CD4-positive, alpha-beta T cell treated with Interleukin-17A for 4 hours (primary cell): ENCODE results near the gene ZNF280A.
"Not testable (repeated sequence)": the region's sequence is repeated elsewhere in the genome, so short reads cannot be mapped to it uniquely, and the experiment has no call there.

Experiments
- DNase-seq: peaks from one replicate; pipeline ENCODE4 v3.0.0-alpha.2; 2020; ENCODE audit warnings: mixed read lengths

The ZNF280A gene

GRCh38 chr22:22510833-22511232 is 9.2 kb downstream of the ZNF280A start:
- not testable (repeated sequence) for DNase-seq

GRCh38 chr22:22509912-22510311 is 10.2 kb downstream of the ZNF280A start:
- DNase-seq = not testable (repeated sequence)

GRCh38 chr22:22508274-22509176 is 11.5 kb downstream of the ZNF280A start, which contains the start of gene ZNF280B:
Gene ZNF280B (minus strand): TSS chr22:22508742. CDS start chr22:22489398, 19,344 bp downstream.
- DNase-seq = peak; percentile 83

DNA sequence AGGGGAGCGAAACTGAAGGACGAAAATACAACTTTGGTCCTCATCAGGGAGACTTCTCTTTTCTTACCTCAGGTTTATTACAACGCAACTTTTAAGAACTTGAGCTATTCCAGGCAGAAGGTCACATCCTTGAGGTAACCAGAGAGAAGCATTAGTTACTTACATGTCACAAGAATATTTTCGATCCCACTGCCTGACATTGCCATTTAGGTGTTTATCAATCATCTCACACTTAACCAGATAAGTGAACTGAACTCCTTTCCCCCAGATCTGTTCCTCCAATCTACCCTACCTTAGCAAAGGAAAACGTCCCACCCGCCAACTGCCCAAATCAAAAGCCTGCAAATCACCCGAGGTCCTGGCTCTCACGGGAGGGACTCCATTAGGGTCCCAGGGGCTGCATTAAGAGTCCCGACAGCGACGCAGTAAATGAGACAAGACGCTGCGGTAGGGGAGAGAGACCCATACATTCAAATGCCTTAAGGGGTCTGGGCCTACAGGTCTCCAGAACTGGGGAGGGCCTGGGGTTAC is 12.3 kb downstream of the ZNF280A start:
- no peak for DNase-seq

GRCh38 chr22:22506736-22507135 is 13.3 kb downstream of the ZNF280A start:
- no peak for DNase-seq

DNA sequence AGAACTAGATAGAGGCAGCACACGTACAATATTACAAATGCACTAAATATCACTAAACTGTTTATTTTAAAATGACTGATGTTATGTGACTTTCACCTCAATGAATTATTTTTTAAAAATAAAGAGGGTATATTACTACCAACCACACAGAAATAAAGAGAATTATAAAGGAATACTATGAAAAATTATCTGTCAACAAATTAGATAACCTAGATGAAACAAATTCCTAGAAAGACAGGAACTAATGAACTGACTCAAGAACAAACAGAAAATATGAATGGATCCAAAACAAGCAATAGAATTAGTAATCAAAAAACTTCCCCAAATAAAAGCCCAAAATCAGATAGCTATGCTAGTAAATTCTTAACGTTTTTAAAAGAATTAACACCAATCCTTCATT is 21.8 kb downstream of the ZNF280A start:
- no peak for DNase-seq

DNA sequence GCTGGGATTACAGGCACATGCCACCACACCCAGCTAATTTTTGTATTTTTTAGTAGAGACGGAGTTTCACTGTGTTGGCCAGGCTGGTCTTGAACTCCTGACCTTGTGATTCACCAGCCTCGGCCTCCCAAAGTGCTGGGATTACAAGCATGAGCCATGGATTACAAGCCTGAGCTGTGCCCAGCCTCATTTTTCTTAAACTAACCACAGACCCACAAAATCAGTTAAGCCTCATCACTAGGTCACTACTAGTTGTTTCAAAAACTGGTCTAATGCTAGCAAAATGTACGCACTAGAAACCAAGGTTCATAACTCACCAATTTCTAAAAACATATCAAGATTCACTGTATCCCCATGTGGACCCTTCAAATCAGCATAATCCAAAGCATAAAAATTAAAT is 28.5 kb downstream of the ZNF280A start:
- DNase-seq = not testable (repeated sequence)

DNA sequence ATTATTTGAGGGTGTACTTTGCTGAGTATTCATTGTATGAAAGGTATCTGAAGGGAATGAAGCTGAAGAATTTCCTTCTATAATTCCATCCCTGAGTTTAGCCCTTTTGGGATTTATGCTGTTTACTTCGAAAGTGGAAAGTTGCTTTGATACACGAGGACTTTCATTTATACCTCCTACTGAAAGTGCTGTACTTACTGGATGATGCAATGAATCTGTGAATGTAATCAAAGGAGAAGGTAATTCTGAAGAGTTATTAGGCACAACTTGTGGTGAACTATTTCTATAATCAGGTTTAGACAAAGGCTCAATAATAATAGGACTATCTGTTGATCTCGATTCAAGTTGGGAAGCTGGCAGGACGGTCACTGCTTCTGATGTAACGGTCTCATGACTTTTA is 31.3 kb downstream of the ZNF280A start:
- no peak for DNase-seq

DNA sequence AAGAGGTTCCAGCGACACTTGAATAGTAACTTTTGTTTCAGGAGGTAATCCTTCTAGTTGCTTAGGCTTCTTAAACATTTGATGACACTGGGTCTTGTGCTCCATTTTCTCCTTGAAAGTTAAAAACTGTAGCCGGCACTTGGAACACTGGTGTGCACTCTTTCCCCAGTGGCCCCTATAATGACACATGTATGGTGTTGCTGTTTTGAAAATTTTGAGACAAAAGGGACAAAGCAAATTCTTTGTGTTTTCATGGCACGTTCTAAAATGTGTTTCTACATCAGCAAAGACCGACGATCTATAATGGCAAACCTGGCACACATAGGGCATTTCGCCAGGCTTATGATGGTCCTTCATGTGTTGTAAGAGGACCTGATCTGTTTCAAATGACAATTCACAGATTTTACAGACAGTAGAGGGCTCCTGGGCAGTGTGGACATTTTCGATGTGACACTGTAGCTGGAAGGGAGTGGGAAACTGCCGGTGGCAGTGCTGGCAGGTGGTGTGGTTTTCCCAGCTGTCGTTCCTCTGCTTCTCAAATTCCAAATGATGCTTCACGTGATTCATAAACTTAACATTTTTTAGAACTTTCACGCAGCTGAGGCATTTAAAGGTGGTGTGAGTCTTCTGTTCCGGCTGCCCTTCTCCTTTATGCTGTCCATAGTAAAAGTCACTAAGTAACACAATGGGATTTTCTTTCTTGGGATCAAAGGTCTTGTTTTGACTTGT is 32.0 kb downstream of the ZNF280A start:
- no peak for DNase-seq

DNA sequence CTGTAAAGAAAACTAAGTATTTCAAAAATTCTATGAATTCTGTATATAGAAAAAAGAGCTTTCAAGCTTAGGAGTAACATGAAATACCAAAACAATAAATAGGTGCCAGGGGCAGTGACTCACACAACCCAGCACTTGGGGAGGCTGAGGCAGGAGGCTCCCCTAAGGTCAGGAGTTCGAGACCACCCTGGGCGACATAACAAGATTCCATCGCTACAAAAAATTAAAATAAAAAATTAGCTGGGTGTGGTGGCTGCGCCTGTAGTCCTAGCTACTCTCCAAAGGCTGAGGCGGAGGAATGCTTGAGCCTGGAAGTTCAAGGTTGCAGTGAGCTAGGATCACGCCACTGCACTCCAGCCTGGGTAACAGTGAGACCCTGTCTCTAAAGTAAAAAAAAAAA is 33.0 kb downstream of the ZNF280A start:
- no peak for DNase-seq

DNA sequence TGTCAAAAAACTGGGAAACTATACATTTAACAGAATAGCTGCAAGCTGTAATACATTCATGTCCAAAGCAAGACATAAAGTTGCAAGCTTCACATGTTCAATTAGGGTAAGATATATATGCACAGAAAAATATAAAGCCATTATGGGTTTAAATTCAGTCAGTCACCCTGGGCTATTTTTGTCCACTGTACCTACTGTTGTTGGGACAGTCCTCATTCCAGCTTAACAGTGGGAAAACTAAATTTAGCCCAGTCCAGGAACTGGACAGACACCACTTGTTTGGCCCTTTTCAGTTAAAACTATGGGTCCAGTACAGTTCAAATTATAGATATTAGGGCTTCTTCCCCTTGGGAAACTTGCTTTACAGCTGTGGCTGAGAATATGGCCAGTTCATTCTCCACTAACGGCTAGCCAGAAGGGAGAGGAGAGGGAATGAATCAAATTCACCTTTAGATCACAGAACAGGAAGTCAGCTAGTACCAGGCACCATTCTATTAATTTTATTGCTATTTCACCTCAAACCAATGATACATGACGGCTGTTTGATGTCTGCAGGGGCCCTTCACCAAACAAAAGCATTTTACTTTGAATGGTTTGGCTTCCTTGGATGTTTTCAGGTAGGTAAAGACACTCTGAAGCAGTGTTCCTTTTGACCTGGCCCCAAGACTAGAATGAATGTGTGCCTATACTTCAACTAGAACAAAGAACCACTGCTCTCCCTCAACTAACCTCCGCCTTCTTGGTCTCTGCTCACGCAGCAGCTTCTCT is 33.8 kb downstream of the ZNF280A start:
- DNase-seq = no peak

DNA sequence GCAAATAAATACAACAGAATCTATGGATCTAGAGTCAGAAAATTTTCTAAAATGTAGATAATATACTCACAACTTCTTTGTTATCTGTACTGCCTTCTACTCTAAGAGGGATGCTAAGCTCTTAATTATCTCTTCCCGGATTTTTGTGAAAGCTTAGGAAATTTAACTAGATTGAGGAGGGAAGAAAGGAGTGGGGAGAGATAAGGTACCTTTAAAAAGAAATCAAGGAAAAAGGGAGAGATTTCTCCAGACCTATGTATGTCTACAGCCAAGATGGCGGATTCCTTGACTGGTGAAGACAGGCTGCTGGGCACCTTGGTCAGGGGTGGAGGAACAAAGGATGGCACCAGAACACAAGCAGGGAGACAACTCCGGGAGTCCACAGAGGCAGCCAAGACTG is 34.5 kb downstream of the ZNF280A start:
- DNase-seq = no peak

DNA sequence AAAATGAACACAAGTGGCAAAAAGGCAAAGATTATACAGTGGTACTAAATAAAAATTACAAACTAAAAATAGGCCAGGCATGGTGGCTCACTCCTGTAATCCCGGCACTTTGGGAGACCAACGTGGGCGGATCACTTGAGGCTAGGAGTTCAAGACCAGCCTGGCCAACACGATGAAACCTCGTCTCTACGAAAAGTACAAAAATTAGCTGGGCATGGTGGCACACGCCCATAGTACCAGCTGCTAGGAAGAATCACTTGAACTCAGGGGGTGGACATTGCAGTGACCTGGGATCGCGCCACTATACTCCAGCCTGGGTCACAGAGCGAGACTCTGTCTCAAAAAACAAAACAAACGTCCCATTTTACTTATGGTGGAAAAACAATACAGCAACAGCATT is 36.0 kb downstream of the ZNF280A start:
- DNase-seq = no peak

DNA sequence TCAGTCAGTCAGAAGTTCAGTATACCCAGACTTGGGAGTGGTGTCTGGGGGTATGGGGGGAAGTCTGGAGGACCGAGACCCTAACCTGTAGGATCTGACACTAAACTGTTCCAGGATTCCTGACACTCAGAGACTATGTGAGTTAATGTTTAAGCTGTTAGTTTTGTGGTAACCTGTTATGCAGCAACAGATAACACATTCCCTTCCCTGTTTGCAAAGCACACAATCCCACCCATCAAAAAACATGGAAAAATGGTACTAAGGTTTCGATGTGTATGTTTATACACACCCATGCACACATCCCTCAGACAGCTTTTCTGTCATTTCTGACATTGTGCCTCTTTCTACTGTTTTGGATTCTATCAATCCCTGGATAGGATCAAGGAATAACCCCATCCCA is 39.1 kb downstream of the ZNF280A start:
- no peak for DNase-seq

- DNase-seq = no peak
Measured at GRCh38 chr22:22479999-22480532, 40.0 kb downstream of the ZNF280A start.

GRCh38 chr22:22479116-22479515 is 41.0 kb downstream of the ZNF280A start:
- DNase-seq = no peak

DNA sequence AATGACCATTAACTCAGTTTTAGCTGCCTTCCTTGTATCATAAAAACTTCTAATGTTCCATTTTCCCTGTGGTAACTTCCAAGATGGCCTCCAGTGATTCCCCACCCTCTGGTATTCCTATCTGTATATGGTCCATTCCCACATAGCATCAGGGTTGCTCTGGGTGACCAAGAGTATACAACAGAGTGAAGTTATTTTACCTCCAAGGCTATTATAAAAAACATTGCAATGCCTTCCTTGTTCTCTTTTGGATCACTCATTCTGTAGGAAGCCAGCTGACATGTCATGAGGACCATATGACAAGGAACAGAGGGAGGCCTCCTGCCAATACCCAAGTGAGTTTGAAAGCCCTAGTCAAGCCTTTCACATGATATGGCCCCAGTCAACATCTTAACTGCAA is 41.6 kb downstream of the ZNF280A start:
- no peak for DNase-seq

DNA sequence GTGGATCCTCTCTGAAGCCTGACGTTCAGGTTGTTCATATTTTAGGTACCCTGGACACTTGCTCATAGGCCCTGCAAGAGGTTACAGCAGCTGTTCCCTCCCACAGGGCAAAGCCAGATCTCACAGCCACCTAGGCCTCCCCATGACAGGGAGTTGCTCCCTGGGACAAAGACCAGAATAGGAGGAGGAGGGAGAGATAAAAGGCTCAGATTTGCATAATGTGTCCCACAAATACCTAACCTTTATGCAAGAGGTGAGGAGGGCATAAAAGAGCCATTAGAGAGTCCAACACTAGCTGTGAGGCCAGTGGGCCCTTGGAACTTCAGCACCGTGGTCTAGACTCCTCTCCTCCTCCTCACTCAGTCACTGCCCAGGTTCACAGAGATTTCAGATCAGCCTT is 45.3 kb downstream of the ZNF280A start:
- no peak for DNase-seq

DNA sequence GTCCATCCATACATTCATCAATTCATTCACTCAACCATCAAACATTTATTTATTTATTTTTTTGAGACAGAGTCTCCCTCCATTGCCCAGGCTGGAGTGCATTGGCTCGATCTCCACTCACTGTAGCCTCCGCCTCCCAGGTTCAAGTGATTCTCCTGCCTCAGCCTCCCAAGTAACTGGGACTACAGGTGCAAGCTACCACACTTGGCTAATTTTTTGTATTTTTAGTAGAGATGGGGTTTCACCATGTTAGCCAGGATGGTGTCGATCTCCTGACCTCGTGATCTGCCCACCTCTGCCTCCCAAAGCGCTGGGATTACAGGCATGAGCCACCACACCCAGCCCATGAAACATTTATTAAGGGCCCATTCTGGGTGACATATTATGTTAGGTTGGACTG is 49.0 kb downstream of the ZNF280A start:
- not testable (repeated sequence) for DNase-seq

GRCh38 chr22:22469527-22469926 is 50.5 kb downstream of the ZNF280A start:
- DNase-seq = no peak

- not testable (repeated sequence) for DNase-seq
Measured at GRCh38 chr22:22468794-22469469, 51.1 kb downstream of the ZNF280A start.

DNA sequence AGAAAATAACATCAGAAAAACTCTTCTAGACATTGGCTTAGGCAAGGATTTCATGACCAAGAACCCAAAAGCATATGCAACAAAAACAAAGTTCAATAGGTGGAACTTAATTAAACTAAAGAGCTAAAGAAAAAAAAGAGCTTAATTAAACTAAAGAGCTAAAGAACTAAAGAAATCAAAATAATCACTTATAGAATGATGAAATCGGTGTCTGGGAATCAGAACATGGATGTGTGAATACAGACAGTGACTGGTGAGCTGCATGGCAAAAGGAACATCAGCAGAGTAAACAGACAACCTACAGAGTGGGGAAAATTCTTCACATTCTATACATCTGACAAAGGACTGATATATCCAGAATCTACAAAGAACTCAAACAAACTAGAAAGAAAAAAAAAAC is 53.0 kb downstream of the ZNF280A start:
- DNase-seq = no peak
